Gastrocnemius medialis (tissue), 4 donors: ENCODE results near the gene ALDH1B1. TPM values are rescaled to one million over a fixed set of nuclear protein-coding genes. Genes with fewer than 3 reads are reported as not detected.

Experiments used
- ATAC-seq, 2 donors: fragments of 150-250 bp; one replicate each; pipeline ENCODE4 v1.9.1; 2016
- DNase-seq, 2 donors: peaks; one replicate each; pipeline ENCODE4 v3.0.0-alpha.2; 2019
- H3K27ac ChIP-seq, 4 donors: fragments of 200-600 bp; sonication (generic); 1 replicate in 1 of 4; 2 replicates in 3 of 4; pipeline ENCODE4 v1.5.1; 2016 to 2018; ENCODE audit warnings: mild to moderate bottlenecking in 2 of 4, moderate library complexity in 1 of 4
- H3K27me3 ChIP-seq, 3 donors: fragments of 200-600 bp; sonication (generic) in 2 of 3; 1 replicate in 1 of 3; 2 replicates in 2 of 3; pipeline versions ENCODE4 v1.5.1 to v1.6.0; 2016 to 2019; ENCODE audit warnings: mild to moderate bottlenecking in 1 of 3, moderate library complexity in 1 of 3
- H3K36me3 ChIP-seq, 2 donors: fragments of 200-600 bp; sonication (generic) in 1 of 2; one replicate each; pipeline ENCODE4 v1.5.1; 2017 to 2018
- H3K4me1 ChIP-seq, 2 donors: fragments of 200-600 bp; sonication (generic) in 1 of 2; one replicate each; pipeline ENCODE4 v1.5.1; 2016 to 2017; ENCODE audit warnings: mild to moderate bottlenecking in 2 of 2
- H3K4me3 ChIP-seq, 4 donors: fragments of 200-600 bp; sonication (generic) in 3 of 4; 1 replicate in 1 of 4; 2 replicates in 3 of 4; pipeline ENCODE4 v1.5.1; 2016 to 2019; ENCODE audit warnings: mild to moderate bottlenecking in 2 of 4
- H3K9me3 ChIP-seq, 3 donors: fragments of 200-600 bp; sonication (generic) in 2 of 3; 1 replicate in 1 of 3; 2 replicates in 2 of 3; pipeline ENCODE4 v1.5.1; 2016 to 2019
- POLR2A ChIP-seq, 2 donors: fragments of 450-650 bp; IDR thresholded peaks; one replicate each; pipeline ENCODE4 v1.6.1; 2017; ENCODE audit warnings: antibody characterized with exemption in 2 of 2, mild to moderate bottlenecking in 2 of 2, moderate library complexity in 2 of 2
- in situ Hi-C, 4 donors: fragments of 200-750 bp; cut with MboI; loops; one replicate each; pipeline versions ENCODE4 v1.15.0 to v1.8.0; 2017; ENCODE audit warnings: low sequenced_read_pairs in 4 of 4
- intact Hi-C: fragments of 100-400 bp; cut with DNase I; formaldehyde crosslinking; loops from one replicate; pipeline ENCODE4 v1.15.1; 2023; ENCODE audit warnings: low total_unique reads
- total RNA-seq, 4 donors: library from RNA; depleted of rRNA; stranded (reverse); fragments of >200 nt; gene quantifications; one replicate each; pipeline versions ENCODE4 v1.1.0 to v1.2.3, GENCODE V29; 2016
- TF ChIP-seq, protein P1 (sequence below), 5 experiments: fragments of 450-650 bp in 3 of 5; fragments of 200-600 bp in 2 of 5; sonication (generic) in 2 of 5; IDR thresholded peaks in 4 of 5; conservative IDR thresholded peaks in 1 of 5; 1 replicate in 4 of 5; 2 replicates in 1 of 5; pipeline ENCODE4 v1.5.1; 2016 to 2019; ENCODE audit warnings: antibody characterized with exemption in 5 of 5, mild to moderate bottlenecking in 3 of 5, moderate library complexity in 3 of 5

Gene ALDH1B1
- total RNA-seq, 4 donors from 2014 or later, result 21.0 to 50.9 (median 36.0) TPM

DNA sequence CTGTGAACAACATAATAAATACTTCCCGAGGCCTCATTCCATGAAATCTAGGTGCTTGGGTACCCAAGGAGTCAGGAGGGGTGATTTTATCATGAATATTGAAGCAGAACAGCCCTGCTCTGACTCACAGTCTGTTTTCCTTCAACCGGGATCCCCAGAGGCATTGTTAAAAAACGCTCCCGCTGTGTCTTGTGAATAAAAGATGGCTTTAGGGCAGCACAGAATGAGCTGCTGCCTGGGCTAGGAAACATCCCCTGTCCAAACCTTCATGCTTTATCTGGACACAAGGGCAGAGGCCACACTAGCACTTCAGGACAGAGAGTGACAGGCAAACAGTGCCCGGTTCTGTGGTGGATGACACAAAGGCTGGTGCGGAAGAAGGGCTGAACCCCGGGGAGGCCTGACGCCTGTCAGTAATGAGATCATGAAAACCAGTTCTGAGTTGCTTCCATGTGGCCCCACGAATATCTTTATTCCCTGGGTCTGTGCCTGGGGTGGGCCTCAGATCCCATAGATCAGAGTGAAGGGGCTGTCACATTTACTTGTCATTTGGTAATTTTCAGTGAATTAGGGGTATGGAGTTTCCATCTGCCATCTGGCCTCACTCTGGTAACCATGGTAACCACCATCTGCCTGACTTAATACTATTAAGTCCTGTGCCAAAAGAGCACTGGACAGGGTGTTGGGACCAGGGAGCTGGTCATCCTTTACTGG is 29.2 kb downstream of the ALDH1B1 start:
- Histone ChIP-seq H3K4me1 (no peaks in the 10 kb centered on the region), H3K4me3 (no peak overlapping the region), H3K27ac (no peak overlapping the region), H3K36me3 (no peaks in the 10 kb centered on the region), H3K27me3 (peaks cover 13 to 31% (median 25%) of the 10 kb centered on the region in 3 donors), H3K9me3 (no peaks in the 10 kb centered on the region)
- in situ Hi-C loops, result loop anchor here in 1 of 4 donors (25.0 kb wide), 1 partner anchor 659 kb away; the partner anchor contains the start of gene TRMT10B
- DNase-seq (no peak), ATAC-seq (no peak)
- intact Hi-C loops, result no loop called here
- TF ChIP-seq, protein P1, sequence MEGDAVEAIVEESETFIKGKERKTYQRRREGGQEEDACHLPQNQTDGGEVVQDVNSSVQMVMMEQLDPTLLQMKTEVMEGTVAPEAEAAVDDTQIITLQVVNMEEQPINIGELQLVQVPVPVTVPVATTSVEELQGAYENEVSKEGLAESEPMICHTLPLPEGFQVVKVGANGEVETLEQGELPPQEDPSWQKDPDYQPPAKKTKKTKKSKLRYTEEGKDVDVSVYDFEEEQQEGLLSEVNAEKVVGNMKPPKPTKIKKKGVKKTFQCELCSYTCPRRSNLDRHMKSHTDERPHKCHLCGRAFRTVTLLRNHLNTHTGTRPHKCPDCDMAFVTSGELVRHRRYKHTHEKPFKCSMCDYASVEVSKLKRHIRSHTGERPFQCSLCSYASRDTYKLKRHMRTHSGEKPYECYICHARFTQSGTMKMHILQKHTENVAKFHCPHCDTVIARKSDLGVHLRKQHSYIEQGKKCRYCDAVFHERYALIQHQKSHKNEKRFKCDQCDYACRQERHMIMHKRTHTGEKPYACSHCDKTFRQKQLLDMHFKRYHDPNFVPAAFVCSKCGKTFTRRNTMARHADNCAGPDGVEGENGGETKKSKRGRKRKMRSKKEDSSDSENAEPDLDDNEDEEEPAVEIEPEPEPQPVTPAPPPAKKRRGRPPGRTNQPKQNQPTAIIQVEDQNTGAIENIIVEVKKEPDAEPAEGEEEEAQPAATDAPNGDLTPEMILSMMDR (IDR thresholded peaks at IDR 0.05 in 4 of 5, conservative IDR thresholded peaks at IDR 0.05 in 1 of 5), result no peak
- TF ChIP-seq POLR2A (IDR thresholded peaks at IDR 0.05), result no peak

DNA sequence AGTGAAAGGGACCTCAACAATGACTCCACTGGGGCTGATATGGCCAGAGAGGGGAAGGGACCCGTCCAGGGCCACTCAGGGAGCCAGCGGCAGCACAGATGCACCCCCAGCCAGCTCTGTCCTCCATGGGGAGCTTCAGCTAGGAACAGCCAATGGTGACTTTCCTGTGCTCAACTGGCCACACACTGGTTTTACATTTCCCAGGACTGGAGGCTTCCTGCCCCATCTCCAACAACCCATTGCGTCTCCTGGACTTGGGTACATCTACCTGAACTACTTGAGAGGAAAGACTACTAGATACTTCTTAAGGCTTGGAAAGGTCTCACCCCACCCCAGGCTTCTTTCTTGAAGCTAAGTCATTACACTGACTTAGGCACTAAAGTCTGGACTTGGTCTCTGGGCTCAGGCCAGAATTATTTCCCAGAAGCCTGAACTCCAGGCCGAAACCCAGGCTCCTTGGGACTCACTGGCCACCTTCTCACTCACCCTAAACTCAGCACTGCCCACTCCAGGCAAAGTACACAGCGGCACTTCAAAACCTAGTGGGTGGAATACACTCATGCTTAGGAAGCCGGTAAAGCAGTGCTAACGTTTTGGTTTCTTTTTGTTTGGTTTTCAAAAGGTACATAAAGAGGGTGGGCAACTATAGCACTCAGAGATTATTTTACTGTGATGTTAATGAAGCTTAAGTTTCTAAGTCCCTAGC is 30.2 kb downstream of the ALDH1B1 start:
- intact Hi-C loops, result no loop called here
- ATAC-seq (no peak), DNase-seq (no peak)
- H3K27ac ChIP-seq, result no peak overlapping the region
- no peaks in the 10 kb centered on the region for H3K9me3 ChIP-seq
- H3K4me1 ChIP-seq, result no peaks in the 10 kb centered on the region
- no peaks in the 10 kb centered on the region for H3K36me3 ChIP-seq
- no peak for TF ChIP-seq POLR2A (IDR thresholded peaks at IDR 0.05)
- TF ChIP-seq, protein P1 (IDR thresholded peaks at IDR 0.05 in 4 of 5, conservative IDR thresholded peaks at IDR 0.05 in 1 of 5), result no peak
- in situ Hi-C loops, result loop anchor here in 1 of 4 donors (25.0 kb wide), 1 partner anchor 660 kb away; the partner anchor contains the start of gene TRMT10B
- peaks cover 13 to 33% (median 31%) of the 10 kb centered on the region in 3 donors for H3K27me3 ChIP-seq
- no peak overlapping the region for H3K4me3 ChIP-seq

DNA sequence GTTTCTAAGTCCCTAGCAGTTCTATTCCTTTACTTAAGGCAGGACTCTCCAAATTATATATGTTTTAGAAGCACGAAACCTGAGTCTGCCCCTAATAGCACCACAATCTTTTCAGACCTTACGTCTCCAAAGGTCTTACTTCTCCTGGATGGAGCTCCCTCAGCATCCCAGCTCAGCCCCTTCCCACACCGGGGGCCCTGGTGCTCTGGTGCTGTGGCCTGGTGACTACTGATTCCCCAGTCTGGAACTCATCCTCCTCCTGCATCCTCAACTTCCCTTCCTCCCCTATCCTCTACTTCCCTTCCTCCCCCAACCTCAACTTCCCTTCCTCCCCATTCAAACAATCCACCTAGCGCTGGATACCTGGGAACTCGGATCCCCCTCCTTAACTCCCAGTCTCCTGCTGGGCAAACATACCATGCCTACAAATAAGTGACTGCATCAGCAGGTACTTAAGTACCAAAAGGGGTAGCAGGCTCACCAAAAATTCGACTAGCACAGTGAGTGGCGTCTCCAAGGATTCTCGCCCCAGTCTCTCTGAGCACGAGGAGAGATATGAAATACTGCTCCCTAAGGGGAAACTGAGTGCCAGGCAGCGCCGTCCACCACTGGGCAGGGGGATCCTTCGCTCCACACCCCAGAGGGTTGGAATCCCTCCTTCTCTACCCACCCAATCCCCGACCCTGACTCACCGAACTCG is 30.9 kb downstream of the ALDH1B1 start:
- Histone ChIP-seq H3K9me3 (no peaks in the 10 kb centered on the region), H3K4me1 (no peaks in the 10 kb centered on the region), H3K36me3 (no peaks in the 10 kb centered on the region), H3K27me3 (peaks cover 13 to 33% (median 31%) of the 10 kb centered on the region in 3 donors), H3K27ac (no peak overlapping the region), H3K4me3 (no peak overlapping the region)
- intact Hi-C loops (no loop called here), in situ Hi-C loops (loop anchor here in 1 of 4 donors (25.0 kb wide), 1 partner anchor 661 kb away; the partner anchor contains the start of gene TRMT10B)
- no peak for TF ChIP-seq POLR2A (IDR thresholded peaks at IDR 0.05)
- DNase-seq (no peak), ATAC-seq (no peak)

DNA sequence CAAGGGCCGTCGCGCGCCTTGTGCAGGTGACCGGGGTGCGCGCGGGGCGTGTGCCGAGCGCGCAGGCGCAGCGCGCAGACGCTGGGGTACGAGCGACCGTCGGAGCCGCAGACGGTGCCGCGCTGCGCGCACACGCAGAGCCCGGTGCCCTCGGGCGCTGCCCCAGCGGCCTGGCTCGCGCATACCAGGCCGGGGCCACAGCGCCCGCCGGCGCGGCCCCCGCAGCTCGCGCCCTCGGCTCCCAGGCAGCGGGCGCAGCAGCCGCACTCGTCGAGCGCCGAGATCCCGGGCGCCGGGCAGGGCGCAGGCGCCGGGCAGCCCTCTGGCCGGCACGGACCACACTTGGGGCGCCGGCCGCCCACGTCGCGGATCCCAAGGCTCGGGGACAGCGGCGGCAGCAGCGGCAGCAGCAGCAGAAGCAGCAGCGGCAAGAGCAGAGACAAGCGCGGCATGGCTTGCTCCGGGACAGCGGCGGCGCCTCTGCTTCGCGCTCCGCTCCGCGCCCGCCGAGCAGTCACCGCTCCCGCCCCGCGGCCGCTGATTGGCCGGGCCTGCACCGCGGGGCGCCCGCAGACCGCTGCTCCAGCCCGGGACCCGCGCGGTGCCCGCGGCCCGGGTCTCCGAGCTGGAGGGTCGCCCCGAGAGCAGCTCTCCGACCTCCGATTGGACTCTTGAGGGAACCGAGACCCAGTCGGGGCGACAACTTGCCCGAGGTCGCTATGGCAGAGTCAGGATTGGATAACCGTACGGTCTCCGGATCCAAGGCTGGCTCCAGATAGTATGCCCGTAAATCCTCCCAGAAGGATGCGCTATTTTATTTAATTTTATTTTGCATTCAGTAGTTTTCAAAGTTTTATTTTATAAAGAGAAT is 31.7 kb downstream of the ALDH1B1 start, which contains the start of gene IGFBPL1:
IGFBPL1 (minus strand) TSS at position 482 of the 871 bp plus-strand sequence; CDS start at position 452, 30 bp downstream.
- H3K4me3 ChIP-seq, result peak within 1 kb of the TSS in 2 of 4 donors; percentile 22
- no peak for ATAC-seq
- DNase-seq, result no peak
- TF ChIP-seq, protein P1 (IDR thresholded peaks at IDR 0.05 in 4 of 5, conservative IDR thresholded peaks at IDR 0.05 in 1 of 5), result no peak
- TF ChIP-seq POLR2A (IDR thresholded peaks at IDR 0.05), result no peak
- H3K4me1 ChIP-seq, result no peaks in the 10 kb centered on the region
- in situ Hi-C loops, result loop anchor here in 1 of 4 donors (25.0 kb wide), 1 partner anchor 662 kb away; the partner anchor contains the start of gene TRMT10B
- H3K9me3 ChIP-seq, result no peaks in the 10 kb centered on the region
- peaks cover 13 to 33% (median 31%) of the 10 kb centered on the region in 3 donors for H3K27me3 ChIP-seq
- intact Hi-C loops, result no loop called here
- H3K27ac ChIP-seq, result no peak within 1 kb of the TSS
- no peaks in the 10 kb centered on the region for H3K36me3 ChIP-seq
